Panc1 (cell line): ENCODE results near the gene GPX3.

Experiments used
- CTCF ChIP-seq: fragments of 450-650 bp; IDR thresholded peaks from 2 replicates; pipeline ENCODE4 v1.5.1; 2017; ENCODE audit warnings: mild to moderate bottlenecking
- POLR2AphosphoS5 ChIP-seq: IDR thresholded peaks from 2 replicates; pipeline ENCODE4 v1.6.1; 2012; ENCODE audit warnings: mild to moderate bottlenecking, low read depth, low read length, moderate library complexity
- REST ChIP-seq, 2 experiments: IDR thresholded peaks; 2 replicates each; pipeline ENCODE4 v1.6.1; 2011 to 2012; ENCODE audit warnings: low read depth in 2 of 2, control low read depth in 1 of 2, low read length in 1 of 2, mild to moderate bottlenecking in 1 of 2, moderate library complexity in 1 of 2; ENCODE audit not compliant: insufficient read depth in 1 of 2
- SIN3A ChIP-seq: IDR thresholded peaks from 2 replicates; pipeline ENCODE4 v1.6.1; 2012; ENCODE audit warnings: low read depth, mild to moderate bottlenecking, low read length, moderate library complexity, borderline replicate concordance; ENCODE audit not compliant: insufficient read depth
- TCF7L2 ChIP-seq: IDR thresholded peaks from 2 replicates; pipeline ENCODE4 v1.6.1; 2011; ENCODE audit warnings: mild to moderate bottlenecking, low read depth, low read length, inconsistent platforms

- TF ChIP-seq CTCF (no peak), SIN3A (no peak), POLR2AphosphoS5 (no peak), TCF7L2 (no peak), REST (IDR thresholded peaks at IDR 0.05; ENCODE audit: insufficient read depth in 1 of 2, low read depth in 2 of 2, low read length in 1 of 2) (no peak)
Observed at GRCh38 chr5:151067632-151068432, 47.4 kb downstream of the GPX3 start.
